Mucosa of descending colon (tissue), 3 donors: ENCODE data around the gene GLIS1. TPM values are rescaled to one million over a fixed set of nuclear protein-coding genes. Genes with fewer than 3 reads are reported as not detected.

ENCODE experiments used
- ATAC-seq: fragments of 200-7000 bp; cut with Tn5 transposase; one replicate; pipeline ENCODE4 v1.9.1; 2020; ENCODE audit warnings: mild to moderate bottlenecking, moderate library complexity
- DNase-seq, 3 donors: peaks; one replicate each; pipeline ENCODE4 v3.0.0-alpha.2; 2020
- H3K36me3 ChIP-seq: fragments of 200-600 bp; one replicate; pipeline ENCODE4 v1.8.0; 2021; ENCODE audit warnings: low read depth, mild to moderate bottlenecking
- H3K4me1 ChIP-seq: fragments of 200-600 bp; one replicate; pipeline ENCODE4 v1.8.0; 2021; ENCODE audit warnings: low read depth, mild to moderate bottlenecking
- H3K4me3 ChIP-seq: fragments of 200-600 bp; one replicate; pipeline ENCODE4 v1.8.0; 2021; ENCODE audit warnings: mild to moderate bottlenecking
- H3K9me3 ChIP-seq: fragments of 200-600 bp; one replicate; pipeline ENCODE4 v1.8.0; 2021; ENCODE audit warnings: mild to moderate bottlenecking
- CTCF ChIP-seq: fragments of 200-600 bp; IDR thresholded peaks from one replicate; pipeline ENCODE4 v1.8.0; 2022; ENCODE audit warnings: antibody characterized with exemption, mild to moderate bottlenecking
- intact Hi-C, 2 donors: fragments of 100-400 bp; cut with DNase I in 1 of 2; cut with micrococcal nuclease in 1 of 2; formaldehyde crosslinking; loops; one replicate each; pipeline versions ENCODE4 v1.11.0 to v1.11.1; 2022; cut with DNase I, micrococcal nuclease
- total RNA-seq, 3 donors: library from RNA; stranded (reverse); fragmentation: NEBNext Ultra II Directional in 2 of 3; extraction: Animal tissue kit (Norgen Biotek cat#: 25700) in 2 of 3; gene quantifications; one replicate each; pipeline versions ENCODE4 v1.2.1 to v1.2.4, GENCODE V29; 2021 to 2023
- donor health status: DM: no; HTN: no; CAD: no; lungs with moderate emphysema.
- donor health status: DM: no; HTN: no; CAD: no.
- donor health status: DM: no; HTN: yes; CAD: no.

Gene GLIS1
- total RNA-seq, 3 donors from 2014 or later: 0.09 to 0.24 (median 0.14) TPM

- H3K9me3 ChIP-seq: no peaks in the 10 kb centered on the region
- no peak overlapping the region for H3K4me3 ChIP-seq
- no peak for DNase-seq
- no peak for ATAC-seq
- TF ChIP-seq CTCF: no peak
- H3K4me1 ChIP-seq: peaks cover 2% of the 10 kb centered on the region
- intact Hi-C loops: loop anchor here in 1 of 2 donors (10.0 kb wide), 1 partner anchor 274 kb away; no protein-coding TSS in a partner anchor
- H3K36me3 ChIP-seq: no peaks in the 10 kb centered on the region
Observed at GRCh38 chr1:53480678-53481077, 258.3 kb downstream of the GLIS1 start.

- no peak for ATAC-seq
- no peak for TF ChIP-seq CTCF
- H3K4me1 ChIP-seq: no peaks in the 10 kb centered on the region
- intact Hi-C loops: no loop called here
- no peak overlapping the region for H3K4me3 ChIP-seq
- no peak for DNase-seq
- H3K36me3 ChIP-seq: no peaks in the 10 kb centered on the region
- no peaks in the 10 kb centered on the region for H3K9me3 ChIP-seq
Observed at GRCh38 chr1:53478502-53478818, 260.5 kb downstream of the GLIS1 start.

DNA sequence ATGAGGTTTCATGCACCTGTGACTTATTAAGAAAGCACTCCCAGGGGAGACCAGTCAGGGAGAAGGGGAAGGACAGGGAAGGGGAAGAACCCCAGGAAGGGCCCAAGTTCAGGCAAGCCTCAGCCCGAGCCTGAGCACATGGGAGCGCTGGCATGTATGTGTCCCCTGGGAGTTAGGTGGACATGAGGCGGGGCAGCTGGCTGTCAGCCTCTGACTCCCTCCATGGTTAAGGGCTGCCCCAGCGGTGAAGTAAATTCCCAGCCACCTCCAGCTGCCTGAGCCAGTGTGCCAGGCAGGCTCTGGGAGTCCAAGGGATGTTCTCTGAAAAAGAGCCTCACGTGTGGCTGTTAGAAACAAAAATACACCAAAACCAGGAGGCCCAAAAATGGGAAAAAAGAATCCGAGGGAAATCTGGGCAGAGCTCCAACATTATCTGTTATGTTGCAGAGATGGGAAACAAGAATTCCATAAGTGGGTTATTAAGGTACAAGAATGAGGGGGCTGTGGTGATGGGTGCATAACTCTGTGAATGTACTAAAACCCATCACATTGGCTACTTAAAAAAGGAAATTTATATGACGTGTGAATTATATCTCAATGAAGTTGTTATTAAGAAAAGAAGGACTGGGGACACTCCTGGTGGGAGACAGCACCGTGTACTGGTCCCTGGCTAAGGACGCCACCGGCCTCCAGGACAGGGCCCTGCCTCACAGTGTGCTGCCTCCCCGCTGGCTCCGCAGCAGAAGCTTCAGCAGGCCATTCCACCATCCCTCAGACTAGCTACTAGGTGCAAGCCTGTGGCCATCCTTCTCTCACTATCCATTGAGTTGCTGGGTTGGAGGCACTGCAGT is 261.1 kb downstream of the GLIS1 start:
- no peak for DNase-seq
- Histone ChIP-seq H3K9me3 (no peaks in the 10 kb centered on the region), H3K4me1 (no peaks in the 10 kb centered on the region), H3K36me3 (no peaks in the 10 kb centered on the region), H3K4me3 (no peak overlapping the region)
- intact Hi-C loops: no loop called here
- TF ChIP-seq CTCF: no peak
- ATAC-seq: no peak

GRCh38 chr1:53476579-53476978 is 262.4 kb downstream of the GLIS1 start:
- H3K9me3 ChIP-seq: no peaks in the 10 kb centered on the region
- DNase-seq (no peak), ATAC-seq (no peak)
- H3K4me3 ChIP-seq: no peak overlapping the region
- TF ChIP-seq CTCF: no peak
- intact Hi-C loops: no loop called here
- no peaks in the 10 kb centered on the region for H3K36me3 ChIP-seq
- H3K4me1 ChIP-seq: no peaks in the 10 kb centered on the region

DNA sequence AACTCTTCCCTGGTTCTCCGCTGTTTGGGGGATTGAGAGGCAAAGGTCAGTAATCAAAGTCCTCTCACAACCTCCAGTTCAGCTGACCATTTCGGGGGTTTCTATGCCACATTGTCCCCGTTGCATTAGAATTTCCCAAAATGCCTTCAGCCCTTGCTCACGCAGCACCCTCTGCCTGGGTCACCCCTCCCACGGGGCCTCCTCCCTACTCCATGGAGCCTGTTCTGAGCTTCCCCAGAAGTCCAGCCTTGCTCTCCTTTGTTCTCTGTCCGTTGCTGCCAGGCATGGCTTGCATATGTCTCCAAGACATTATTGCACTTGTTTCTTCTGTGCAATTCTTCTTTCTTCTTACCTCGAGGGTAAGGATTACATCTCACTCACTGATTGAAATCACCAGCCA is 263.3 kb downstream of the GLIS1 start:
- no peaks in the 10 kb centered on the region for H3K4me1 ChIP-seq
- no peak for ATAC-seq
- no peak for TF ChIP-seq CTCF

More for the DNA sequence above, 263.3 kb downstream of the GLIS1 start:
- H3K36me3 ChIP-seq: no peaks in the 10 kb centered on the region
- no peak for DNase-seq
- H3K4me3 ChIP-seq: no peak overlapping the region
- intact Hi-C loops: no loop called here
- no peaks in the 10 kb centered on the region for H3K9me3 ChIP-seq
